HS-5 (cell line): ENCODE measurements around the gene LRRK1.
A peak's percentile ranks its signal among the peaks of the same experiment; 100 is the strongest.
"Not testable (repeated sequence)": the region's sequence is repeated elsewhere in the genome, so short reads cannot be mapped to it uniquely, and the experiment has no call there.

Experiments
- DNase-seq: peaks from one replicate; pipeline ENCODE4 v3.0.0-alpha.2; 2012; ENCODE audit warnings: low read depth

LRRK1 gene

GRCh38 chr15:101070024-101070423 is 150.9 kb downstream of the LRRK1 start:
- no peak for DNase-seq

DNA sequence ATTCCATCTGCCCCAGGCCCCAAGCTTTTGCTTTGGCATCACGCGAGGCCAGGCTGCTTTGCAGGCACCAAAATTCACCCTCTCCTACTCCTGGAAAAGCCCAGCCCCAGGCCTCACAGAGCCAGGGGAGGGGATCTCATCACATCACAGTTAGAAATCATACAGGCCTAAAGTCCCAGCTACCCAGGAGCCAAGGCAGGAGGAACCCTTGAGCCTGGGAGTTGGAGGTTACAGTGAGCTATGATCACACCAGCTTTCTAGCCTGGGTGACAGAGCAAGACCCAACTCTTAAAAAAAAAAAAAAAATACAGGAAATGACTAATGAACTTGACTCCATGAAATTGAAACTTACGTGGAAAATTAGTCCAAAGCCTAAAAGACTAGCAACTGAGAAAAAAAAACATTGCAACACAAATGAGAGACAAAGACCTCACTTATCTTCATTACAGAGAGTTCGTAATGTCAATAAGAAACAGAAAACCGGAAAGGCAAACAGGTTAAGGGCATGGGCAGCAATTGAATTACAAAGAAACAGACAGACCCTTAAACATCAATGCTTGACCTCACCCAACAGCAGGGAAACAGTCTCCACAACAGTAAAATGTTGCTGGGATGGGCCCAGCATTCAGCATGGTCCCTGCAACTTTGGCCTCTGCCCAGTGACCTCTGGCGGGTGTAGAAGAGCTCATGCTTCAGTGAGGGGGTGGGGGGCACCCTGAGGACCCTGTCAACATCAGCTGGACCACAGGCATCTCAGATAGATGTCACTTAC is 151.5 kb downstream of the LRRK1 start:
- DNase-seq: peak; percentile 66

- no peak for DNase-seq
These were observed 152.5 kb downstream of the LRRK1 start for GRCh38 chr15:101071651-101072050.

GRCh38 chr15:101072235-101072634 is 153.1 kb downstream of the LRRK1 start:
- DNase-seq: not testable (repeated sequence)

DNA sequence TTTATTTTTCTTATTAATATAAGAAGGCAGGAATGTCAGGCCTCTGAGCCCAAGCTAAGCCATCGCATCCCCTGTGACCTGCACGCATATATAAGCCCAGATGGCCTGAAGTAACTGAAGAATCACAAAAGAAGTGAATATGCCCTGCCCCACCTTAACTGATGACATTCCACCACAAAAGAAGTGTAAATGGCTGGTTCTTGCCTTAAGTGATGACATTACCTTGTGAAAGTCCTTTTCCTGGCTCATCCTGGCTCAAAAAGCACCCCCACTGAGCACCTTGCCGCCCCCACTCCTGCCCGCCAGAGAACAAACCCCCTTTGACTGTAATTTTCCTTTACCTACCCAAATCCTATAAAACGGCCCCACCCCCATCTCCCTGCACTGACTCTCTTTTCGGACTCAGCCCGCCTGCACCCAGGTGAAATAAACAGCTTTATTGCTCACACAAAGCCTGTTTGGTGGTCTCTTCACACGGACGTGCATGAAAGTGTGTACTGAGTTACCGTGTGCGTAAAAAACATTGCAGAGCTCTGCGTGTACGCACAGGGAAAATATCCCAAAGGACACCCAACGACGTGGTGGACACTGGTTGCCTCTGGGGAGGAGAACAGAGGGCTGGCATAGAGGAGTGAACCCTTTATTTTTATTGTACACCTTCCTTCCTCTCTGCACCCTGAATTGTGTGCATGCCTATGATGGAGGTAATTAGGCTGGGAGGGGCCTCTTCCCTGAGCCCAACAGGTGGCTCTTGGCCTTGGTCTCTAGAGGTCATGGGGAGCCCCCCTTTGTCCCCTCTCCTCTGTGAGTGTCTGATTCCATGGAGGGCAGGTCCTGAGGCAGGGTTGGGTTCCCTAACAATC is 158.9 kb downstream of the LRRK1 start:
- not testable (repeated sequence) for DNase-seq

DNA sequence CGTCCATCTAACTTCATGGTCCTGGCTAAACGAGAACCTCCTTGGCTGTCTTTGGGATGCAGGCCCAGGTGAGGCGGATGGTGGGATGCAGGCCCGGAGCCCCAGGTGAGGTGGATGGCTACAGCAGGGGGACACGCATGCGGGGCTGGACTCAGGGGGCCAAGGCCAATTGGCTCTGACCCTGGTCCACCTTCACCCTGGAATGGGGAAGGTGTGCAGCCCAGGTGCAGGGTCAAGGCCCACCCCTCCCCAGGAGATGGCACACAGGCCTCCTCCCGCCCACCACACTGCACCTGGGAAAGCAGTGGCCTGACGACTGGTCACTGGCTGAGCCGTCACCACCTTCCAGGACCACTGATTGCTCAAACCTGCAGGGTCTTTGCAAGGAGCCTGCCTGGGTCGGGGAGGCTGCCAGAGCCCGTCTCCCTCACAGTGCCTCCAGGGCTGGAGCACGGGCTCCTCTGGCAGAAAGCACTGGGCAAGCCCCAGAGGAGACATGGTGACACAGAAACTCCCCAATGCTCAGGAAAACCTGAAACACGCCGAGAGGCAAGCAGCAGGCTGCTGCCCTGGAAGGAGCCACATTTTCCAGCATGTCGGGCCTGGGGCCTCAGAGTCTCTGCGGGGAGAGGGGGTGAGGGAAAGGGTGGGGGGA is 159.6 kb downstream of the LRRK1 start:
- no peak for DNase-seq

DNA sequence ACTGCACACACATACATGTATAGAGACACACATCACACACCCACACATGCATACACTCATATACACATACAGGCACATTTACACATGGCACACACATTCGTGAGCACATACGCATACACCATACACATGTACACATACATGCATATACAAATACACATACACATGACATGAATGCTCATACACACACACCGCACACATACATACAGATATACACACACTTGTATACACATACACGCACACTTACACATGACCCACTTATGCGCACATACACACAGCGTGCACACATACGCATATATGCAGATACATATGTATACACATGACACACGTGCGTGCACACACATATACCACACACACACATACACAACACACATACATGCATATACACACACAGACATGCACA is 162.7 kb downstream of the LRRK1 start:
- DNase-seq: no peak

DNA sequence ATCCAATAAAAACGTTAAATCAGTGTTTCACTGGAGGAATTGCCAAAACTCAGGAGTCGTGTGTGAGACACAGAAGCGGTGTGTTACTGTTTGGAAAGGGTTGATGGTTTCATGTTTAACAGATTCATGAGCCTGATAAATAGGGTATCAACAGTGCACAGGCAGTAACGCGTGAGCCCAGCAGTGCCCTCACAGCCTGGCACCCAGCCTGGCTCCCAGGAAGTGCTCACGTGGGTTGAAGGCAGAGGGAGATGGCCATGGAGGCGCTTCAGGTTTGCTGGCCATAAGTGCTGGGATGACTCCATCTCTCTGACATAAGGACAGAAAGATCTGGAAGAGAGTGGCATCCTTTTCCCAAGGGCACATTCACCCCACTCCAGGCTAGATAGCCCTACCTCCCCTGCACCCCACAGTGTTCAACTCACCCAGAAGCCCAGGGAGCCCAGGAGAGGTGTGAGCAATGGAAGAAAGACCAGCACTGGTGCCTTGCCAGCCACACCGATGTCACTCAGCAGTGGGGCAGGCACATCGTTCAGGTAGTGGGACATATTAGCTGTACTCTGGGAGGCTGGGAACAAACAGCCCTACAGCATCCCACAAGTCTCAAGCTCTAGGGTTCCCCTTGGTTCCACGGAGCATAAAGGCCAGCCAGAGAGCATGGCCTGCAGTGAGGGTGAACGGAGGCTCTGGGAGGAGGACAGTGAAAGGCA is 164.3 kb downstream of the LRRK1 start:
- no peak for DNase-seq

GRCh38 chr15:101084801-101085200 is 165.6 kb downstream of the LRRK1 start:
- DNase-seq: no peak

DNA sequence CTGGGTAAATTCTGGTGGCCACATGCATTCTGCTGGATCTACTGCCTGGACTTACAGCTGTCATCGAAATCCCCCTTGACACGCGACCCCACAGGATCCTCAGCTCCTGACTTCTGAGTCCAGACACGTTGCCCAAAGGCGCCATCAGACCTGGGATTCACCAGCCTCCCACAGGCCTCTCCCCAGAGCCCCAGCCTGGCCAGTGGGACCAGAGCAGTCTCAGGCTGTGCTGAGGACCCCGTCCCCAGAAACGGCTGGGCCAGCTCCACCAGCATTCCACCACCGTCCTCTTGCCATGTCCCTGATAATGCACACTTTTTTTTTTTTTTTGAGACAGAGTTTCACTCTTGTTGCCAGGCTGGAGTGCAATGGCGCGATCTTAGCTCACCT is 166.1 kb downstream of the LRRK1 start:
- DNase-seq: no peak

DNA sequence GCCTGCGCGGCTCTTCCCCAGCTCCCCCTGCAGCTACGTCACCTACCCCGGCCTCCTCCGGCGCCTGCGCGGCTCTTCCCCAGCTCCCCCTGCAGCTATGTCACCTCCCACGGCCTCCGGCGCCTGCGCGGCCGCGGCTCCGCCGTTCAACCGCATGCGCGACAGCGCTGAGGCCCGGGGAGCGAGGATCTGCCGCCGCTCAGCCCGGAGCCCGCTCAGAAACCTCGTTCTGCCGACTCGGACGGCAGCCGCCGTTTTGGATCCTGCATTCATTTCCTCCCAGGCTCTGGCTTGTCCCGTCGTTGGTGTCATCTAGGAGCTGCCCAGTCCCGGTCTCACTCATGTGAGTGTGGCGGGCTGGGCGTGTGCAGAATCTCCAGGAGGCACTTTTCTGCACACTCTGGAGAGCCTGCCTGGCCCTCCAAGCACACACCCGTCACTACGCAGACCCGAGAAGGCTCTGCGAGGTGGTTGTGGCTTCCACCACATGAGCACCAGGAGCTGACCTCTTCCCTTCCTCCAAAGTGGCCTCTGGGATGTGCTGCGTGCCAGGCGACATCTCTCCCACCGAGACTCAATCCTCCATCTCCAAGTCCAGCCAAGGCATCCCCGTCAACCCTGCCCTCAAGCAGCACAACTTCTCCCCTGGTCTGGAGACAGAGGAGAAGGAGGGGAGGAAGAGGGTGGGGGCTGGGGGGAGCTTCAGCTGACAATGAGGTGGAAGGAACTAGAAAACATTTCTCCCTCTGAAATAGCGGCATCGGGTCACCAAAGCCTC is 167.4 kb downstream of the LRRK1 start:
- no peak for DNase-seq

DNA sequence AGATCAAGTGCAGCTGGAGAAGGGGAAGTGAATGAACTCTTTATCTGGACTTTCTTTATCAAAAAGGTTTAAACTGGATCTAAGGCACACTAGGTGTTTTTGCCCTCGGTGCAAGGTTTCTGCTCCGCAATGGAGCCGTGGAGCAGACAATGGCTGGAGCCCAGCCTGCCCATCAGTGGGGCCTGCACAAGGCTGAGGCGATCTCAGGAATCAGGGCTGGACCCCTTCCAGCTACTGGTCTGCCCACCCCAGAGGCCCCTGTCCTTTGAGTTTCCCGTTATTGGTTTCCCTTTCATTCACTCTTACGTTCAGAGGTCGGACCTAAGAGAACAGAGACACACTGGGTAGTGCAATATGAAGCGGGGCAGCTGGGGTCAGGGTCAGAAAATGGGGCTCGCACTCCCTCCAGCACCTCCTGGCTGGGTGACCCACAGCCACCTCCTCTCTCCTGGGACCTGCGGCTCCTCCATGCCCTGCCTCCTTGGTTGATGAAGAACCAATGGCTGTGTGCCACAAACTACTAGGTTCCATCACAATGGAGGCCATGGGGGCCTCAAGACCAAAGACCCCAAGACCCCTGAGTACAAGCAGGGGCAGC is 168.1 kb downstream of the LRRK1 start:
- DNase-seq: no peak

GRCh38 chr15:101088271-101088670 is 169.1 kb downstream of the LRRK1 start:
- no peak for DNase-seq

DNA sequence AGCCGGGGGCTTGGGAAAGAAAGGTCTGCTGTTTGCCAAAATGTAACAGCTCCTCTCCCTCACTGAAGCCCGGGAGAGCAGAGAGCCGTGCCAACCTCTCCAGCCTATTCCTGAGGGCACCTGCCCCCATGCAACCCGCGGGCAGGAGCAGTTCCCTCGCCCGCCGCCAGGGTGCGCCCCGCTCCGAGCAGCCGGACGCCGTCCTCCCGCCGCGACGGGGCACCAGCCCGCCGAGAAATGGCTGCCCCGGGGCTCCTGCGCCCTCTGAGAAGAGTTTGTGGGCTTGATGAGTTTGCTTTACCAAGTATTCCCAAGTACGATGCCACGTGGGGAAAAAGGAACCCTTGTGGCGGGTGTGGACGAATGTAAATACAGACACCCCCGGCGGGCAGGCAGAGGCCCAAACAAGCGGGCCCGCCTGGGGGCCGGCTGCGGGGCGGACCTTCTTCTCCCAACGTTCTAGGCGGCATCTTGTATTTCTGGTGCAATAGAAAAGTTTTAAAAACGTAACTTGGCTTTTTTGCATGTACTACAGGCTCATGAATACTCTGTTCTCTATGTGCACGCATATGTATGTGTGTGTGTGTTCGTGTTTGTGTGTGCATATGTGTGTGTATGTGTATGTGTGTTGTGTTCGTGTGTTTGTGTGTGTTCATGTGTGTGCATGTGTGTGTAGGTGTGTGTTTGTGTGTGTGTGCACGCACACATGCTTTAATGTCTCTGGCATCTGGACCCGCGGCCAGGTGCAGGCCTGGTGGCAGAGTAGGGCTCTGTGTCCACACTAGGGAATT is 169.8 kb downstream of the LRRK1 start:
- no peak for DNase-seq

DNA sequence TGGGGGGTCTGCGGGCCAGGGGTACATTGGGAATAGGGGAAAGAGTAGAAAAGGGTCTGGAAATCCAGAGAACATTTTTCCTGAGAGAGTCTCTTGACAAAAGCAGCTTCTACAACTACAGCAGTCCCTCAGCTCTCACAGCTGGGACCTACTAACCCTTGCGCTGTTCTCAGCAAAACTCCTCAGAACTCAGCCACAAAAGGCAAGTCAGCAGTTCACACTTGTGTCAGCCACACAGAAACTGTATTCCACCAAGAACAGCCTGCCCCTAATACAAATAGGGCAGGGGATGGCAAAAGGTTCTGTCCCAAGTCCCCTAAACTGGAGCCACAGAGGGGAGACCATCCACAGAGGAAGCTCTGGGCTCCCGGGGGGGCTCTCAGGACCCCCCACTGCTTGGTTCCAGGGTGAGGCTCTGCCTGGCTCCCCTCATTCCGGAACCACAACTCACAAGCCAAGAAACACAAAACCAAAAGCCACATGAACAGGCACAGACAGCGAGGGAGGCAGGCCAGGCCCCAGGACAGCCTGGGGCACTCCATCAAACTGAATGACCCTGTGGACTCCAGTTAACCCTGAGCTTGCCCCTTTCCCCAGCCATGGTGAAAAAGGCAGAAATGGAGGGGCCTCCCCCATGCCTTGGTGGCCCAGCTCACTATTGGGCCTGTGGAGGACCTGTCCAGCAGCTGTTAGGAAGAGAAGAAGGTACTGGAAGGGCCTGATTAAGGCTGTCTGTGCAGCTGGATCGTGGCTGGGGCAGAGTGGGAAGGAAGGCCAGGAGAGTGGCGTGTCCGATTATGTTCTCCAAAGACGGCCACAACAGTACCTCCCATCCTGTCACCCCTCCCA is 170.6 kb downstream of the LRRK1 start:
- DNase-seq: no peak

- DNase-seq: no peak
These were observed 171.3 kb downstream of the LRRK1 start for GRCh38 chr15:101090428-101090790.

- no peak for DNase-seq
These were observed 172.2 kb downstream of the LRRK1 start for GRCh38 chr15:101091080-101092017.
